H1 (cell line): ENCODE data around the gene CTNNBL1. TPM values are rescaled to one million over a fixed set of nuclear protein-coding genes. Genes with fewer than 3 reads are reported as not detected.

Experiments
- CTCF ChIA-PET: fragments of 300-600 bp; sonication (Branson Sonifier 250); formaldehyde crosslinking; loops from one replicate; lab custom pipeline; 2021; ENCODE audit not compliant: partially characterized antibody; lab: Charles Lee
- POLR2A ChIA-PET: fragments of 300-600 bp; sonication (Branson Sonifier 250); formaldehyde crosslinking; loops from one replicate; lab custom pipeline; 2021; ENCODE audit warnings: inconsistent platforms; ENCODE audit not compliant: partially characterized antibody; lab: Charles Lee
- DNase-seq, 2 experiments: peaks; one replicate each; pipeline versions ENCODE4 v3.0.0 to v3.0.0-alpha.2; 2010 to 2022; ENCODE audit warnings: low spot score in 2 of 2, low read depth in 1 of 2, mixed read lengths in 1 of 2
- FAIRE-seq: peaks from 2 replicates; lab custom pipeline; 2011; peaks lifted over from hg19 to GRCh38; lab: Jason Lieb, UNC
- H2AFZ ChIP-seq: 2 replicates; pipeline ENCODE4 v1.8.1; 2012; ENCODE audit warnings: low read length, inconsistent platforms
- H2AK5ac ChIP-seq: 2 replicates; pipeline ENCODE4 v1.6.1; 2013; ENCODE audit warnings: low read depth, low read length
- H2BK120ac ChIP-seq: replicated peaks from 2 replicates; pipeline ENCODE3; 2013; ENCODE audit warnings: low read depth, low read length, inconsistent platforms
- H2BK12ac ChIP-seq: 2 replicates; pipeline ENCODE4 v1.6.1; 2013; ENCODE audit warnings: low read depth, low read length
- H2BK15ac ChIP-seq: 2 replicates; pipeline ENCODE4 v1.6.1; 2013; ENCODE audit warnings: low read length
- H2BK20ac ChIP-seq: 2 replicates; pipeline ENCODE4 v1.6.1; 2013; ENCODE audit warnings: low read length
- H2BK5ac ChIP-seq: 2 replicates; pipeline ENCODE4 v1.6.1; 2013; ENCODE audit warnings: low read depth, low read length
- H3K14ac ChIP-seq: 2 replicates; pipeline ENCODE4 v1.6.1; 2013; ENCODE audit warnings: inconsistent platforms; ENCODE audit not compliant: insufficient read length
- H3K18ac ChIP-seq: 2 replicates; pipeline ENCODE4 v1.6.1; 2013; ENCODE audit warnings: low read length; ENCODE audit errors: extremely low read depth
- H3K23ac ChIP-seq: 2 replicates; pipeline ENCODE4 v1.6.1; 2013; ENCODE audit warnings: inconsistent platforms; ENCODE audit not compliant: insufficient read length
- H3K23me2 ChIP-seq: 2 replicates; pipeline ENCODE4 v1.6.1; 2013; ENCODE audit warnings: low read depth, low read length
- H3K27ac ChIP-seq: 2 replicates; pipeline ENCODE4 v1.6.1; 2011; ENCODE audit warnings: low read depth, low read length, inconsistent platforms
- H3K27me3 ChIP-seq, 4 experiments: replicated peaks in 1 of 4; 1 replicate in 1 of 4; 2 replicates in 3 of 4; pipeline versions ENCODE4 v1.6.1 to v1.8.1; 2011 to 2013; ENCODE audit warnings: low read length in 3 of 4, mild to moderate bottlenecking in 3 of 4, inconsistent platforms in 2 of 4, mixed read lengths in 2 of 4, moderate library complexity in 1 of 4; ENCODE audit not compliant: control insufficient read depth in 3 of 4, insufficient read depth in 3 of 4; ENCODE audit errors: extremely low read depth in 1 of 4
- H3K36me3 ChIP-seq, 4 experiments: 2 replicates each; pipeline versions ENCODE4 v1.6.1 to v1.8.1; 2011 to 2013; ENCODE audit warnings: mild to moderate bottlenecking in 4 of 4, low read length in 3 of 4, moderate library complexity in 2 of 4, control low read depth in 1 of 4, inconsistent platforms in 1 of 4; ENCODE audit not compliant: insufficient read depth in 4 of 4, control insufficient read depth in 2 of 4
- H3K4ac ChIP-seq: replicated peaks from 2 replicates; pipeline ENCODE3; 2013; ENCODE audit warnings: low read length, low read depth, mixed read lengths, inconsistent platforms; ENCODE audit not compliant: insufficient read length
- H3K4me1 ChIP-seq, 4 experiments: replicated peaks in 1 of 4; 1 replicate in 1 of 4; 2 replicates in 3 of 4; pipeline versions ENCODE4 v1.6.1 to v1.8.1; 2011 to 2013; ENCODE audit warnings: low read length in 3 of 4, inconsistent platforms in 2 of 4, mixed read lengths in 1 of 4; ENCODE audit not compliant: insufficient read depth in 4 of 4, control insufficient read depth in 3 of 4
- H3K4me2 ChIP-seq, 2 experiments: 2 replicates each; pipeline versions ENCODE4 v1.6.1 to v1.8.1; 2011 to 2013; ENCODE audit warnings: low read depth in 2 of 2, low read length in 2 of 2, control low read depth in 1 of 2, inconsistent platforms in 1 of 2, mild to moderate bottlenecking in 1 of 2; ENCODE audit not compliant: insufficient read depth in 1 of 2
- H3K4me3 ChIP-seq, 4 experiments: fragments of 200-600, 300-600 bp in 1 of 4; sonication (generic), shearing (Covaris generic), sonication (Bioruptor Twin) in 1 of 4; 2 replicates each; pipeline versions ENCODE4 v1.5.1 to v1.8.1; 2011 to 2016; ENCODE audit warnings: low read length in 4 of 4, low read depth in 3 of 4, control low read depth in 2 of 4, inconsistent platforms in 2 of 4, mild to moderate bottlenecking in 2 of 4, mixed read lengths in 1 of 4, moderate library complexity in 1 of 4; ENCODE audit not compliant: insufficient read depth in 2 of 4; ENCODE audit errors: extremely low read depth in 1 of 4
- H3K56ac ChIP-seq: replicated peaks from 2 replicates; pipeline ENCODE3; 2013; ENCODE audit warnings: low read depth, mild to moderate bottlenecking, mixed read lengths, low read length, inconsistent platforms; ENCODE audit not compliant: insufficient read length
- H3K79me1 ChIP-seq: 2 replicates; pipeline ENCODE4 v1.6.1; 2013; ENCODE audit warnings: low read depth, low read length, control low read depth
- H3K79me2 ChIP-seq, 2 experiments: 2 replicates each; pipeline versions ENCODE4 v1.6.1 to v1.8.1; 2012 to 2013; ENCODE audit warnings: low read length in 2 of 2, mild to moderate bottlenecking in 2 of 2, inconsistent platforms in 1 of 2; ENCODE audit not compliant: insufficient read depth in 2 of 2, control insufficient read depth in 1 of 2
- H3K9ac ChIP-seq, 4 experiments: replicated peaks in 1 of 4; 1 replicate in 1 of 4; 2 replicates in 3 of 4; pipeline versions ENCODE4 v1.6.1 to v1.8.1; 2011 to 2013; ENCODE audit warnings: low read depth in 3 of 4, low read length in 3 of 4, control low read depth in 2 of 4, mild to moderate bottlenecking in 2 of 4, moderate library complexity in 2 of 4, inconsistent platforms in 1 of 4; ENCODE audit errors: extremely low read depth in 1 of 4
- H3K9me3 ChIP-seq, 2 experiments: 2 replicates each; pipeline versions ENCODE4 v1.6.1 to v1.8.1; 2012 to 2013; ENCODE audit warnings: mild to moderate bottlenecking in 2 of 2, moderate library complexity in 2 of 2, control low read depth in 1 of 2, inconsistent platforms in 1 of 2, low read depth in 1 of 2, low read length in 1 of 2, mixed read lengths in 1 of 2; ENCODE audit not compliant: insufficient read depth in 2 of 2
- H4K20me1 ChIP-seq, 2 experiments: replicated peaks in 1 of 2; 2 replicates each; pipeline versions ENCODE3 to v1.8.1; 2011 to 2013; ENCODE audit warnings: inconsistent platforms in 2 of 2, low read length in 2 of 2, mild to moderate bottlenecking in 1 of 2; ENCODE audit not compliant: insufficient read depth in 2 of 2, control insufficient read depth in 1 of 2
- H4K5ac ChIP-seq: 2 replicates; pipeline ENCODE4 v1.6.1; 2013; ENCODE audit warnings: low read length, low read depth, mixed read lengths, inconsistent platforms; ENCODE audit not compliant: insufficient read length
- H4K8ac ChIP-seq: 2 replicates; pipeline ENCODE4 v1.8.0; 2013; ENCODE audit warnings: mild to moderate bottlenecking, moderate library complexity, low read length, inconsistent platforms; ENCODE audit not compliant: insufficient read depth; ENCODE audit errors: extremely low read depth
- H4K91ac ChIP-seq: replicated peaks from 2 replicates; pipeline ENCODE3; 2013; ENCODE audit warnings: low read length, mixed read lengths, inconsistent platforms; ENCODE audit not compliant: insufficient read length
- CHD1 ChIP-seq: IDR thresholded peaks from 2 replicates; pipeline ENCODE4 v1.6.1; 2012; ENCODE audit warnings: low read depth, low read length, improper control_type of control experiment
- MAFK ChIP-seq: IDR thresholded peaks from 2 replicates; pipeline ENCODE4 v1.6.1; 2012; ENCODE audit warnings: low read depth, mild to moderate bottlenecking, improper control_type of control experiment, low read length
- WGBS, 2 experiments: shearing (Covaris generic) in 1 of 2; methylation state at CpG; one replicate each; pipeline versions ENCODE4 v1.1.6 to v1.1.7; 2013 to 2015; ENCODE audit warnings: low lambda C conversion rate in 2 of 2, mixed read lengths in 2 of 2, inconsistent platforms in 1 of 2, low coverage in 1 of 2, missing lambda C conversion rate in 1 of 2; ENCODE audit not compliant: insufficient replicate concordance in 2 of 2, insufficient coverage in 1 of 2, insufficient read length in 1 of 2; ENCODE audit errors: extremely low coverage in 1 of 2, missing lambda C conversion rate in 1 of 2; 5-methylcytosine and 5-hydroxymethylcytosine counted together
- polyA plus RNA-seq, 7 experiments: library from polyadenylated mRNA; depleted of rRNA in 3 of 7; stranded (reverse) in 5 of 7; unstranded in 2 of 7; fragments of >200 nt in 5 of 7; fragments of 200-250 nt in 2 of 7; gene quantifications; 1 replicate in 5 of 7; 2 replicates in 1 of 7; 4 replicates in 1 of 7; pipeline versions ENCODE4 v1.2.1 to v1.2.3, GENCODE V29; 2011 to 2013; ENCODE audit warnings: missing spikeins in 2 of 7, mixed read lengths in 2 of 7
- total RNA-seq: library from RNA; stranded (reverse); fragmentation: NEBNext Ultra II Directional; extraction: Animal tissue kit (Norgen Biotek cat#: 25700); gene quantifications from 2 replicates; pipeline ENCODE4 v1.2.1, GENCODE V29; 2021

The CTNNBL1 gene
- total and polyA plus RNA-seq, 2 of the 8 experiments (the other 6 are each of a cell fraction or from before 2014, with no cell fraction given) = 19.6 to 81.6 TPM

- no peak overlapping the region for H3K4me3 ChIP-seq
- FAIRE-seq = no peak
- no peak overlapping the region for H2BK15ac ChIP-seq
- no peak overlapping the region for H2BK120ac ChIP-seq
- no peak overlapping the region for H3K23ac ChIP-seq
- H3K9ac ChIP-seq = no peak overlapping the region
- no peak overlapping the region; the same call in 1 of the 2 replicates for H2BK12ac ChIP-seq
- peaks cover 0 to 3% of the 10 kb centered on the region in 2 experiments; a peak in 2 of 4 replicates for H3K9me3 ChIP-seq
- H3K36me3 ChIP-seq = no peaks in the 10 kb centered on the region
- H3K23me2 ChIP-seq = 0 out of 2 replicates have a peak, but pooled peaks cover 3% of the 10 kb centered on the region
- H4K8ac ChIP-seq = no peak overlapping the region
- H4K5ac ChIP-seq = no peak overlapping the region
- DNase-seq = no peak
- H2BK20ac ChIP-seq = no peak overlapping the region
- no peak overlapping the region for H3K4ac ChIP-seq
- no peaks in the 10 kb centered on the region for H4K20me1 ChIP-seq
- POLR2A ChIA-PET = no interaction called here
- H3K18ac ChIP-seq = no peak overlapping the region; the same call in 1 of the 2 replicates
- peaks cover 0 to 4% (median 1%) of the 10 kb centered on the region in 4 experiments; a peak in 2 of 7 replicates for H3K4me1 ChIP-seq
- H3K79me1 ChIP-seq = no peaks in the 10 kb centered on the region
- H2AFZ ChIP-seq = no peak overlapping the region
- H2BK5ac ChIP-seq = no peak overlapping the region
- TF ChIP-seq MAFK (no peak), CHD1 (no peak)
- TF ChIP-seq, all 59 proteins: peak for 0
- no peak overlapping the region for H3K14ac ChIP-seq
- CTCF ChIA-PET = interaction anchor here (0.7 to 1.0 kb wide), 3 partner anchors 20 to 350 kb away, joined by 3 to 4 read pairs (median 4); no protein-coding TSS in a partner anchor
- WGBS, 2 experiments = 88% methylated on average over 9 of the region's 9 CpGs; no CpG with 5 or more reads in 1 of the 2 experiments
- no peak overlapping the region for H2AK5ac ChIP-seq
- no peak overlapping the region for H3K56ac ChIP-seq
- no peak overlapping the region for H3K27ac ChIP-seq
- H4K91ac ChIP-seq = no peak overlapping the region
- H3K27me3 ChIP-seq = no peaks in the 10 kb centered on the region
- H3K79me2 ChIP-seq = no peaks in the 10 kb centered on the region
- H3K4me2 ChIP-seq = no peak overlapping the region
These were observed 44.0 kb upstream of the CTNNBL1 start for GRCh38 chr20:37649676-37650370.
